GM21381 (cell line): ENCODE measurements around the gene PKNOX2.
A peak's percentile ranks its signal among the peaks of the same experiment; 100 is the strongest.

Experiments
- ATAC-seq: cut with Tn5 transposase; IDR thresholded peaks from one replicate; pipeline ENCODE4 v1.9.1; 2021; ENCODE audit warnings: mild to moderate bottlenecking, moderate library complexity; ENCODE audit not compliant: unreplicated experiment

The PKNOX2 gene

DNA sequence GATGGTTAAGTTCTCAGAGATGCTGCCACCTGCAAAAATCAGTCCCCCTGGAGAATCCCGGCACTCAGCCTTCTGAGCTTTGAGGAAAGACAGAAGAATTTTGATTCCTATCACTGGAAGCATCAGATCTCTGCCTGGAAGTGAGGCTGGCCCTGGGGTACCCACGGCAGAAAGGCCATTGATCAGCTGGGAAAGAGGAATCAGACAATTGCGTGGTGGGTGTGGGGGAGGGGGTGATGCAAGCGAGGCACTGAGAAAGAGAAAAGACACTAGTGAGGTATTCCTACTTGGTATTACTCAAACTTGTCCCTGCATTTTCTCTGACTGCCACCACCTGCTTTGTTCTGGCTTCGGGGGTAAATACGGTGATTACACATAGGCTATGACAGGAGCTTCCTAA, 235.4 kb downstream of the PKNOX2 start:
- no peak for ATAC-seq

GRCh38 chr11:125401235-125401634, 236.7 kb downstream of the PKNOX2 start:
- no peak for ATAC-seq

- no peak for ATAC-seq
Observed at GRCh38 chr11:125401746-125402145, 237.2 kb downstream of the PKNOX2 start.

DNA sequence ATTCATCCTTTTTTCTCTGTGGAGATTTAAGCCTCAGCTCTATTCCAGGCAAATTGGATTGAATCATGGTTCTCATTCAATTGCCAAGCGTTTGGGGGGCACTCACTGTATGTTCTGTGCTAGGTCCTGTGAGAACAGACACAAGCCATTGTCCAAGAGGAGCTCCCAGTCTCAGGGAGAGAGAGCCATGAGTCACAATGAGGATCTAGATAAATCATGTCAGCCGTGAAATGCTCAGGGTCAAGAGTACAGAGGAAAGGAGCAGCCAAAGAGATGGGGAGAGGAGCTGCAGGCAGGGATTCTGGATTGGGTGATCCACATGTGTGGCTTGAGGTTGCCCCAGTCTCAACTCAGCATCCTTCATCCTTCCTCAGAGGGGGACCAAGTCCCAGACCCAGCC, 237.9 kb downstream of the PKNOX2 start:
- ATAC-seq = no peak

- no peak for ATAC-seq
Observed at GRCh38 chr11:125404157-125404810, 239.7 kb downstream of the PKNOX2 start.

DNA sequence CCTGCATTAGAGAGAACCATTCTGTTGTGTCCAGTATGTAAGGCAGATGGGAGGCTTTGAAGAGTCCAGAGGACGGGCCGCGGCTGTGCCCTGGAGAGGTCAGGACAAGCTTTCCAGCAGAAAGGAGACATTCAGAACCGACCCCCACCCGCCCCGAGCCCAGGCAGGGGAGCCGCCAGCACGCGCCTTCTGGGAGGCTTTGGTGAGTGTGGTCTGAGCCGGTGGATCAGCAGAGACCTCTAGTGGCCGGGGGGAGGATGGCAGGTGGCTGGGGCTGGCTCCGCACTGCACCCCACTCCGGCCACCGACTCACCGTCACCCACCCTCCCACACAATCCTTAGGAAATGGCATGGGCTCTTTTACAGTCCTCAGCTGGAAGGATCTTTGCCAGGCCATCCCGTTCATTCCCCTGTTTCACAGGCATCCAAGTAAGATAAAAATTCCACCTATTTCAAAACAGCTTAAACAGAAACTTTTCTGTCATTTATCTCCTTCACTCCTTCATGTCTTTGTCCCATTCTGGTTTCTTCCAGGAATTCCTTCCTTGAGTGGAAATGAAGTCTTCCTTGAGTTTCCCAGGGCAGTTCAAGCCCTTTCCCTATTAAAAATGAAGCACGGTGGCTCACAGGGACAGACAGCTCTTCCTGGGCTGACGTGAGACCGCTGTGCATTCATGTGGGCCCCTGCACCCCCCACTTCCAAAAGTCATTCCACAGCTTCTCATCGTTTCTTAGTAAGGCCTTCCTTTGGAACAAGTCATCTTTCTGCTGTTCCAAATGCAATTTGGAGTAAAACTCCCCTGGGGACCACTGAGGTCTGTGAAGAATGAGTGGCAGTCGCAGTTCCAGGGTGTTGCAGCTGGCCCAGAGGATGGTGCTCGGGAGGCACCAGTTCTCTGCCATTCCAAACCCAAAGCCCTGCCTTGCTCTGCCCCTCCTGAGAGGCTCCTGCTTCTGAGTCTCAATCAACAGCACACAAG, 240.6 kb downstream of the PKNOX2 start:
- ATAC-seq = peak; percentile 86

GRCh38 chr11:125407046-125407445, 242.5 kb downstream of the PKNOX2 start:
- no peak for ATAC-seq

- ATAC-seq = no peak
Observed at GRCh38 chr11:125408311-125408711, 243.8 kb downstream of the PKNOX2 start.

DNA sequence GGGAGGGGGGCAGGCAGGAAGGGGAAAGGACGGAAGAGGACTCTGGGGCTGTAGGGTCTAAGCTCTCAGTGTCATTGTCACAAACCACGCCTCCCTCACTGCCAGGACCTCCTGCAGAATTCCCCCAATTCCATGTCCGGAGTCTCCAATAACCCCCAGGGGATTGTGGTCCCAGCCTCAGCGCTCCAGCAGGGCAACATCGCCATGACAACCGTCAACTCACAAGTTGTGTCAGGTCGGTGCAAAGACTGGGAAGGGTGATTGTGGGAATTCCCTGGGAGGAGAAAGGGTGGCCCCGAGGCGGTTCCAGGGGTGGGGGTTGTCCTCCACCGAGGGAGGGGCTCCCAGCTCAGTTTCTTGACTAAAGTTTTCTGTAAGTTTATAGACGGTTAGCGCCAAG, 245.5 kb downstream of the PKNOX2 start:
- no peak for ATAC-seq

DNA sequence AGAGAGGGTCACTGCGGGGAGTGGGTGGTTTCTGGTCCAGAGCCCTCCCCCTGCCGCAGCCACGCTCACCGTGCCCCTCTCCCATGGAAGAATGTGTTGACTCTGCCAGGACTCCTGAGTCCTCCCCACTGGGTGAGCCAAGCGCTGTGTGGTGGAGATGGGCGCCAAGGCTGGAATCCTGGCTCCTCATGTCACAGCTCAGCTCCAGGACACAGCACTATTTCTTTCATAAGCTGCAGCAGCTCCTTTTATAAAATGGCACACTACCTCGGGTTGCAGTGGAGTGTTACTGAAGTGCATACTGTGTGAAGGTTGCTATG, 247.6 kb downstream of the PKNOX2 start:
- ATAC-seq = no peak

- ATAC-seq = no peak
Observed at GRCh38 chr11:125412509-125412908, 248.0 kb downstream of the PKNOX2 start.

- no peak for ATAC-seq
Observed at GRCh38 chr11:125413226-125413625, 248.7 kb downstream of the PKNOX2 start.

GRCh38 chr11:125414121-125414520, 249.6 kb downstream of the PKNOX2 start:
- no peak for ATAC-seq

DNA sequence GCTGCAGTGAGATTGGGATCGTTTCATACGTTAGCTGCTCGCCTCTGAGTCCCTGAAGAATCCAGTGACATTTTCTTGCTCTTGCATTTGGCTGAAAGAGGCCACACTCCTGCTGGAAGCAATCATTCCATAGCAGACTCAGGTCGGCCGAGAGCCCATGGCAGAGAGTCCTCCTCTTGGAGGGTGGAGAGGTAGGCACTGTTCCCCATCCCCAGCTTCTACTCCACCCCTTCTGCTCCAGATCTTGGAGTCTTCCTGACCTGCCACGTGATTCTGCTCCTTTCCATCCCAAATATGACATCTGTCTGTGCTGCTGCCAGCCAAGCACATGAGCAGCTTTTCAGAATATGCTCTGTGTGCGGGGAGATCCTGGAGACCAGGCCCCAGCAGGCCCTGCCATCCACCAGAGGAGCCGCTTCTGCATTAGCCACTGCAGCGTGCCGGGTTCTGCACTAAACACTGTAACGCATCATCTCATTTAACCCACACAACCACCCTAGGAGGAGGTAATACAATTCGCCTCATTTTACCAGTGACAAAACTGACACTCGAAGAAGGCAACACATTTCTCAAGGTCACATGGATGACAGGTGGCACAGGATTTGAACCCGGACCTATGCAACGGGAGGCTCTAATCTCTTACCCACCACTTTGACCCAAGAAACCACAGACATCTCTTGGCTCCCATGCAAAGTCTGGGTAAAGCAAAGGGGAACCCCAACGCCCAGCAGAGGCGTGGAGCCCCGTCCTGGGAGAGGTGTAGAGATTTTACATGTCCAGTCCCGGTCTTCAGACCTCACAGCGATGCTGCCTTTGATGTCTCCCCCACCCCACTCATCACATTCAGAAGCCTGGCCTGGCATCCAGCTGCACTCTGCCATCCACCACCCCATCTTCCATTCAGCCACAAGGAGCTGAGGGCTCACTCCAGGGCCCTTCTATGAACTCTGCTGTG, 252.7 kb downstream of the PKNOX2 start:
- no peak for ATAC-seq

DNA sequence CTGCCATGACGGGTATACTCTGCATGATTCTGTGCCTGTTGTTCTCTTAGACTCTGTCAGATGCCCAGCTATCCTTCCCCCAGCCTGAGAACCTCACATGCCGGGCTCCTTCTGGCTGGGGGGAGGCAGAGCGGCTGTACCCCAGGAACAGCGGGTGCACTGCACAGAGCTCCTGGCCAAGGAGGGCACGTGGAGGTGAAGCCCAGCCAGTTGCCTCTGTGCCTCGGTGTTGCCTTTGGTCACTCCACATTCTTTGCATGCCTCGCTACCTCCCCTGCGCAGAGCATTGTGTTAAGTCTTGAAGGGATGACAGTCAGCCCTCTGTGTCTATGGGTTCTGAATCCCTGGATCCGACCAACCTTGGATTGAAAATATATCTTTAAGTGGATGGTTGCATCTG, 253.8 kb downstream of the PKNOX2 start:
- no peak for ATAC-seq

DNA sequence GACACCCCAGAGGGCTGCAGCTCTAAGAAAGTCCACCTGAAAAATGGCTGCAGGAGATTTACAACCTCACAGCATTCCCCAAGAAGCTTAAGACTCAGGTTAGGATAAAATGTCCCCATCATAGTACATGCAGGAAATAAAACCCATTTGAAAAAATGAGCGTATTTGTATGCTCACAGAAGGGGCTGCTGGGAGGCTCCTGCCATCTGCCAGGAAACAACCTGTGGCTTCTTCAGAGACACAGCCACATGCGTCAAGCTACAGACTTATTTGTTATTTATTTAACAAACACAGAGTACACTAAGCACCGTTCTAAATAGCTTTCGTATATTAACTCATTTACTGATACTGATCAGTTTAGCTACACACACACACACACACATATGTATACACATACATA, 258.1 kb downstream of the PKNOX2 start:
- no peak for ATAC-seq

DNA sequence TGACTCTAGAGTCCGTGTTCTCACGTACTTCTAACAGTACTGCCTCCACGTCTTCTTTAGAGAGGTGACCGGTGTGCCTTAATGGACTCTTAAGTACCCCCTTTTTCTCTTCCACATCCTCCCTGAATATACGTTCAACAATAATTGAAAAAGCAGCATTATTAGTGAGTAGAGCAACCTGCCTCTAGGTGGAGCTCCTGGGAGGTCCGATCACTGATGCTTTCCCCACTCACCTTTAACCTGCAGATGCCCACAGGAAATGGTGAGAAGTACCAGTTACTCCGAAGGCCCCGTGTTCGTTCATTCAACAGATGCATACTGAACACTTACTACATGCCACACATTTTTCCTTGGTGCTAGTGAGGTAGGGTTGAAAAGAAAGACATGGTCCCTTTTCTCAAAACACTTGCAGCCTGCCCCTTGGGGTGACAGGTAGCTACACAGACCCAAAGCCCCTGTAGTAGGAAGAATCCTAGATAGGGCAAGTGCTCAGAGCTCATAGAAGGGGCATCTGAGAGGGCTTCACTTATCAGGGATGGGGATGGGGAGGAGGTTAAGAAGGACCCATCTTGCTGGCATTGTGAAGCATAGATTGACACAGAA, 258.8 kb downstream of the PKNOX2 start:
- no peak for ATAC-seq

GRCh38 chr11:125425601-125426000, 261.1 kb downstream of the PKNOX2 start:
- no peak for ATAC-seq

GRCh38 chr11:125426818-125427528, 262.4 kb downstream of the PKNOX2 start:
- ATAC-seq = no peak

DNA sequence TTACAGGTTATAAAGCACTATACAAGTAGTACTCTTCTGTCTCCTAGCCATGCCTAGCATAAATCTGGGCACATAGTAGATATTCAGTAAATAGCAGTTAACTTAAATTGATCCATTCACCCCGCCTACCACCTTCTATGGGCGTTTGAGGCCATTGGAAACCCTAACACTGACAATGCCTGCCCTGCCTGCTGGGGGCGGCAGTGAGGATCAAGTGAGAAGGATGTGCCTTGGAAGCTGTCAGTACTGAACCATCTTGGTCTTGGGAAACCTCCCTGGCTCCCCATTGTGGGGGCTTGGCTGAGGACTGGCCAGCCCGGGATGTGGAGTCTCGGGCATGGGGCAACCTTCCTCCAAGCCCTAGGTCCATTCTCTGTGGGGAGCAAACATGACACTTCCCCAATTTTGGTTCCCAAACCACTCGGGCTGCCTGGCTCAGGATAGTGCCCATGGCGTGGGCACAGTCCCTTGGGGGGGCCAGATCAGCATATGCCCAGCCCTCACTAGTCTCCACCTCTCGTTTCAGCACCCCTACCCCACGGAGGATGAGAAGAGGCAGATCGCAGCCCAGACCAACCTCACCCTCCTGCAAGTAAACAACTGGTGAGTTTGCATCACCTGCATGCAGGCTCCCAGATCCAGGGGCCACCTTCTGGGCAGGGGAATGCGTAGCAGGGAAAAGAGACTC, 264.1 kb downstream of the PKNOX2 start:
- ATAC-seq = no peak
